Ascending aorta (tissue), 2 donors: ENCODE results near the gene ADAMTSL3. TPM values are rescaled to one million over a fixed set of nuclear protein-coding genes. Genes with fewer than 3 reads are reported as not detected.

Experiments used
- DNase-seq, 2 donors: peaks; one replicate each; pipeline ENCODE4 v3.0.0-alpha.2; 2019; ENCODE audit warnings: low spot score in 2 of 2
- H3K27ac ChIP-seq, 2 donors: fragments of 200-600 bp; sonication (generic); one replicate each; pipeline ENCODE4 v1.5.1; 2016 to 2017; ENCODE audit warnings: mild to moderate bottlenecking in 1 of 2
- H3K27me3 ChIP-seq: fragments of 200-600 bp; sonication (generic); one replicate; pipeline ENCODE4 v1.5.1; 2017
- H3K36me3 ChIP-seq, 2 donors: fragments of 200-600 bp; sonication (generic); one replicate each; pipeline ENCODE4 v1.5.1; 2016
- H3K4me1 ChIP-seq, 2 donors: fragments of 200-600 bp; sonication (generic); one replicate each; pipeline ENCODE4 v1.5.1; 2016 to 2017; ENCODE audit warnings: mild to moderate bottlenecking in 1 of 2
- H3K4me3 ChIP-seq, 2 donors: fragments of 200-600 bp; sonication (generic); one replicate each; pipeline ENCODE4 v1.5.1; 2016 to 2017; ENCODE audit warnings: mild to moderate bottlenecking in 1 of 2
- H3K9me3 ChIP-seq, 2 donors: fragments of 200-600 bp; sonication (generic); one replicate each; pipeline ENCODE4 v1.5.1; 2016
- intact Hi-C: fragments of 100-400 bp; cut with DNase I; formaldehyde crosslinking; loops from one replicate; pipeline ENCODE4 v1.15.1; 2023
- total RNA-seq: library from RNA; depleted of rRNA; stranded (reverse); fragments of >200 nt; gene quantifications from one replicate; pipeline ENCODE4 v1.1.0, GENCODE V29; 2016
- TF ChIP-seq, protein P1 (sequence below), 3 experiments: fragments of 200-600 bp in 2 of 3; fragments of 450-650 bp in 1 of 3; sonication (generic) in 2 of 3; IDR thresholded peaks; one replicate each; pipeline ENCODE4 v1.5.1; 2016 to 2019; ENCODE audit warnings: antibody characterized with exemption in 3 of 3, mild to moderate bottlenecking in 1 of 3, moderate library complexity in 1 of 3

The ADAMTSL3 gene
- total RNA-seq, 1 donor from 2014 or later, result 28.1 TPM

DNA sequence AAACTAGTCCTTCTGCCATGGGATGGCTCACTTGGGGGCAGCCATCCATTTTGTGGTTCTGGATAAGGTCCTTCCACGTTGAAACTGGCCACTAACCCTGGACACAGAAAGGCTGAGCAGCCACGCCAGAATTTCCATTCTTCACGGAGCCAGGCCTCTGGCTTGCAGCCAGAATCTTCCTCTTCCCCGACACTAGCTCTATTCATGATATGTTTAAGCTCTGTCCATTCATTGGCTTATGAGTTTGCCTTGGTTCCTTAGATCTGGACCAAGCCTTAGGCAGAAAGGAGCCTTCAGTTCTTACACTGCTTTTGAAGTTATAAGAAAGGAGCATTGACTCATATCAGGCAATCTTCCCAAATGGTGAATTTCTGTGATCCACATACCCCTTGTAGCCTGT, 293.2 kb downstream of the ADAMTSL3 start:
- H3K27me3 ChIP-seq, result no peaks in the 10 kb centered on the region
- H3K27ac ChIP-seq, result no peak overlapping the region
- H3K9me3 ChIP-seq, result no peaks in the 10 kb centered on the region
- no peak for DNase-seq
- TF ChIP-seq, protein P1, sequence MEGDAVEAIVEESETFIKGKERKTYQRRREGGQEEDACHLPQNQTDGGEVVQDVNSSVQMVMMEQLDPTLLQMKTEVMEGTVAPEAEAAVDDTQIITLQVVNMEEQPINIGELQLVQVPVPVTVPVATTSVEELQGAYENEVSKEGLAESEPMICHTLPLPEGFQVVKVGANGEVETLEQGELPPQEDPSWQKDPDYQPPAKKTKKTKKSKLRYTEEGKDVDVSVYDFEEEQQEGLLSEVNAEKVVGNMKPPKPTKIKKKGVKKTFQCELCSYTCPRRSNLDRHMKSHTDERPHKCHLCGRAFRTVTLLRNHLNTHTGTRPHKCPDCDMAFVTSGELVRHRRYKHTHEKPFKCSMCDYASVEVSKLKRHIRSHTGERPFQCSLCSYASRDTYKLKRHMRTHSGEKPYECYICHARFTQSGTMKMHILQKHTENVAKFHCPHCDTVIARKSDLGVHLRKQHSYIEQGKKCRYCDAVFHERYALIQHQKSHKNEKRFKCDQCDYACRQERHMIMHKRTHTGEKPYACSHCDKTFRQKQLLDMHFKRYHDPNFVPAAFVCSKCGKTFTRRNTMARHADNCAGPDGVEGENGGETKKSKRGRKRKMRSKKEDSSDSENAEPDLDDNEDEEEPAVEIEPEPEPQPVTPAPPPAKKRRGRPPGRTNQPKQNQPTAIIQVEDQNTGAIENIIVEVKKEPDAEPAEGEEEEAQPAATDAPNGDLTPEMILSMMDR (IDR thresholded peaks at IDR 0.05), result no peak
- no peaks in the 10 kb centered on the region for H3K4me1 ChIP-seq
- H3K4me3 ChIP-seq, result no peak overlapping the region
- intact Hi-C loops, result no loop called here
- peaks cover 7 to 73% of the 10 kb centered on the region in 2 donors for H3K36me3 ChIP-seq

DNA sequence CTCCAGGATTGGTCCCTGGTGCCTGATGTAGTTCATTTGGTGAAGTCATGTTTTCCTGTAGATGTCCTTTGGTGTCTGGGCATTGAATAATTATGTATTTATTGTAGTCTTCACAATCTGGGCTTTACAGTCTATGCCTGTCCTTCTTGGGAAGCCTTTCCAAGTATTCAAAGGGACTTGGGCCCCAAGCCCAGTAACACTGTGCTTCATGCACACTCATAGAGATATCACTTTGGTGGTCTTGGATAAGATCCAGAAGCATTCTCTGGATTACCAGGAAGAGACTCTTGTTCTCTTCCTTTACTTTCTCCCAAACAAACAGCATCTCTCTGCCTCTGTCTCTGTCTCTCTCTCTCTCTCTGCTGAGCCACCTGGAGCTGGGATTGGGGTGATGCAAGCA, 300.6 kb downstream of the ADAMTSL3 start:
- Histone ChIP-seq H3K27me3 (no peaks in the 10 kb centered on the region), H3K36me3 (peaks cover 16 to 54% of the 10 kb centered on the region in 2 donors), H3K4me3 (no peak overlapping the region), H3K9me3 (no peaks in the 10 kb centered on the region), H3K4me1 (no peaks in the 10 kb centered on the region), H3K27ac (no peak overlapping the region)
- TF ChIP-seq, protein P1 (IDR thresholded peaks at IDR 0.05), result no peak
- intact Hi-C loops, result no loop called here
- DNase-seq, result no peak

DNA sequence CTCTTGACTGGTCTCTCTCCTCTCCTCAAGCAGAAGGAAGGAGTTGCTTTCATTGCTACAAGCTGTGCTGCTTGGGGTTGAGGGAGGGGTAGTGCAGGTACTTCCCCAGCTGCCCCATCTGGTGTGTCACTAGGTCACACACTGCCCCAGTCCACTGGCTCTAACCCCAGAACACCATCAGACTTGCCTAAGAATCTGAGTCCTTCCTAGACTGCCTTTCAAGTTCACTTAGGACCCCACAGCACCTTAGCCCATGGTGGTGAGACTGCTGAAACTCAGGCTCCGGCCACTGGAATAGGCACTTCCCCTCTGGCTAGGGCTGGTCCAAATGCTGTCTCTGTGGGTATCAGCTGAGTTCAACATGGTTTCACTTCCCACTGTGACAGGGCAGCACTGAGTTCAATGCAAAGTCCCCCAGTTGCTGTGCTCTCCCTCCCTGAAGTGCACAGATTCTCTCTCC, 301.9 kb downstream of the ADAMTSL3 start:
- H3K27ac ChIP-seq, result no peak overlapping the region
- intact Hi-C loops, result no loop called here
- TF ChIP-seq, protein P1 (IDR thresholded peaks at IDR 0.05), result no peak
- H3K4me1 ChIP-seq, result no peaks in the 10 kb centered on the region
- no peak overlapping the region for H3K4me3 ChIP-seq
- DNase-seq, result no peak
- peaks cover 16 to 46% of the 10 kb centered on the region in 2 donors for H3K36me3 ChIP-seq
- no peaks in the 10 kb centered on the region for H3K9me3 ChIP-seq
- H3K27me3 ChIP-seq, result no peaks in the 10 kb centered on the region

DNA sequence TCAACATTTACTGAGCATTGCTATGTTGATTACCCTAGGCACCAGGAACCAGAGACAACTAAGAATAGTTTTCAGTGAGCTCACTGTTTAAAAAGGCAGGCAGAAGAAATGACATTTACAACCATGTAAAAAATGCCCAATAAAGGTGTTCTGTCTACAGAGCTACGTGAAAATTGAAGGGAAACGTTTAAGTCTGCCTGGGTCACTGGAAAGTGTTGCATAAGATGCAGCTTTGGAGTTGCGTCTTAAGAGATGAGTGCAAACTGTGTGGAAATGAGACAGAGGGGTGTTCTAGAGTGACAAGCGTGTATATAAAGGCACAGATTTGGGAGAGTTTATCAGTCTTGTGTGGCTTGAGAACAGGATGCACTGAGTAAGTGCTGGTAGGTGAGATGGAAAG, 303.0 kb downstream of the ADAMTSL3 start:
- Histone ChIP-seq H3K9me3 (no peaks in the 10 kb centered on the region), H3K36me3 (peaks cover 16 to 50% of the 10 kb centered on the region in 2 donors), H3K4me1 (no peaks in the 10 kb centered on the region), H3K4me3 (no peak overlapping the region), H3K27me3 (no peaks in the 10 kb centered on the region), H3K27ac (no peak overlapping the region)
- DNase-seq, result no peak
- TF ChIP-seq, protein P1 (IDR thresholded peaks at IDR 0.05), result no peak
- intact Hi-C loops, result no loop called here

DNA sequence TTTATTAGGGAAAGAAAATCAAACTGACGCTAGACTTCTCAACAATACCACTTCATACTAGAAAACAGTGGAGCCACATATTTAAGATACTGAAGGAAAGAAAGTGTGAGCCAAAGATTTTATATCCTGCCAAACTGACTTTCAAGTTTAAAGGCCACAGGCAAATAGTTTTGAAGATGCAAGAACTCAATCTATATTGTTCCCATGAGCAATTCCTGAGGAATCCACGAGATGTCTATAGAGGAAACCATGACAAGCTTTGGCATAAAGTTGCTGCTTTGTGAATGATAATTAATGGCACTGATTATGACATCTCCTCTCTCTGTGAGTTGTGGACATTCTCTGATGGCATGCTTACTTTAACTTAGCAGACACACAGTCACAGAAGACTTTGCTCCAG, 305.6 kb downstream of the ADAMTSL3 start:
- no peak overlapping the region for H3K4me3 ChIP-seq
- TF ChIP-seq, protein P1 (IDR thresholded peaks at IDR 0.05), result no peak
- intact Hi-C loops, result no loop called here

More for the DNA sequence above, 305.6 kb downstream of the ADAMTSL3 start:
- peaks cover 4 to 41% of the 10 kb centered on the region in 2 donors for H3K36me3 ChIP-seq
- H3K27ac ChIP-seq, result no peak overlapping the region
- DNase-seq, result no peak
- no peaks in the 10 kb centered on the region for H3K4me1 ChIP-seq
- H3K27me3 ChIP-seq, result no peaks in the 10 kb centered on the region
- peaks cover 0 to 5% of the 10 kb centered on the region in 2 donors for H3K9me3 ChIP-seq
